ENCODE results near the gene R3HDM4. TPM values are rescaled to one million over a fixed set of nuclear protein-coding genes. Genes with fewer than 3 reads are reported as not detected.

Gene R3HDM4
- total and polyA plus RNA-seq, 9 of the 15 experiments (the other 6 are each of a cell fraction or from before 2014, with no cell fraction given) = 3.2 to 154 (median 59.0) TPM

- TF ChIP-seq CREB3L1 (IDR thresholded peaks at IDR 0.05; ENCODE audit: borderline replicate concordance, low read depth) = peak; percentile 69; the same call in 1 of the 2 replicates
- TF ChIP-seq L3MBTL2 (IDR thresholded peaks at IDR 0.05) = peak; percentile 97
- no peak for TF ChIP-seq MCM2 (IDR thresholded peaks at IDR 0.05; ENCODE audit: low read depth)
- peak; percentile 32; the same call in 1 of the 2 replicates for TF ChIP-seq E2F1 (CRISPR knock-in tag; IDR thresholded peaks at IDR 0.05)
- TF ChIP-seq ZEB2 (IDR thresholded peaks at IDR 0.05) = peak; percentile 79
- no peak for TF ChIP-seq ZSCAN32 (CRISPR knock-in tag; IDR thresholded peaks at IDR 0.05)
- TF ChIP-seq ZNF24 (IDR thresholded peaks at IDR 0.05) = 0 out of 2 replicates have a peak, but pooled peaks have one; percentile 36
- TF ChIP-seq HNRNPK (IDR thresholded peaks at IDR 0.05; ENCODE audit: low read depth, low read length, poor library complexity, severe bottlenecking) = peak; percentile 38
- TF ChIP-seq FOS (IDR thresholded peaks at IDR 0.05; ENCODE audit: extremely low read depth, insufficient read length) = no peak
- peak; percentile 31 for TF ChIP-seq PHF20 (IDR thresholded peaks at IDR 0.05; ENCODE audit: partially characterized antibody)
- no peak for TF ChIP-seq ZBED1 (IDR thresholded peaks at IDR 0.05)
- TF ChIP-seq SMAD4 (CRISPR knock-in tag; conservative IDR thresholded peaks at IDR 0.05) = peak; percentile 75; the same call in 1 of the 2 replicates
- peak; percentile 46 for TF ChIP-seq SUPT5H (IDR thresholded peaks at IDR 0.05)
- TF ChIP-seq ETV6 (IDR thresholded peaks at IDR 0.05; ENCODE audit: borderline replicate concordance in 1 of 2, low read depth in 2 of 2, low read length in 1 of 2) = no peak
- TF ChIP-seq ETV6 (CRISPR knock-in tag; IDR thresholded peaks at IDR 0.05; ENCODE audit: borderline replicate concordance) = 0 out of 2 replicates have a peak, but pooled peaks have one; percentile 36
- TF ChIP-seq ZFX (CRISPR knock-in tag; IDR thresholded peaks at IDR 0.05) = peak; percentile 64
- TF ChIP-seq USF2 (CRISPR knock-in tag; IDR thresholded peaks at IDR 0.05) = peak; percentile 33; the same call in 1 of the 2 replicates
- peak; percentile 50; the same call in 1 of the 2 replicates for TF ChIP-seq CREB3 (tag; conservative IDR thresholded peaks at IDR 0.05; ENCODE audit: low read depth)
- no peak for TF ChIP-seq ZNF140 (CRISPR knock-in tag; IDR thresholded peaks at IDR 0.05)
- no peak for TF ChIP-seq BRF2 (IDR thresholded peaks at IDR 0.05; ENCODE audit: borderline replicate concordance, insufficient read depth, insufficient read length)
- peak; percentile 88 for TF ChIP-seq BHLHE40 (IDR thresholded peaks at IDR 0.05; ENCODE audit: low read length)
- TF ChIP-seq POLR2G (IDR thresholded peaks at IDR 0.05; ENCODE audit: low read depth, low read length) = peak; percentile 80
Observed at GRCh38 chr19:861756-862580, 51.1 kb downstream of the R3HDM4 start (continued).

Measured in K562 (cell line).